ENCODE results near the gene ROBO4. TPM values are rescaled to one million over a fixed set of nuclear protein-coding genes. Genes with fewer than 3 reads are reported as not detected.

Gene ROBO4
- total and polyA plus RNA-seq, 2 of the 13 experiments (the other 11 are each of a cell fraction or from before 2014, with no cell fraction given) = 0.07 to 1.1 TPM

GRCh38 chr11:124934862-124935547, 37.3 kb upstream of the ROBO4 start (continued):
- TF ChIP-seq ZNF484 (CRISPR knock-in tag; IDR thresholded peaks at IDR 0.05; ENCODE audit: borderline replicate concordance, low read depth) = no peak
- no peak for TF ChIP-seq PHB2 (IDR thresholded peaks at IDR 0.05; ENCODE audit: partially characterized antibody)
- no peak for TF ChIP-seq MXD1 (CRISPR knock-in tag; IDR thresholded peaks at IDR 0.05)
- TF ChIP-seq NCOR1 (IDR thresholded peaks at IDR 0.05; ENCODE audit: borderline replicate concordance, low read length) = peak; percentile 52; the same call in 1 of the 2 replicates
- TF ChIP-seq ZNF562 (CRISPR knock-in tag; IDR thresholded peaks at IDR 0.05; ENCODE audit: borderline replicate concordance) = no peak
- no peak for TF ChIP-seq SRY (CRISPR knock-in tag; IDR thresholded peaks at IDR 0.05)
- TF ChIP-seq ZNF10 (CRISPR knock-in tag; IDR thresholded peaks at IDR 0.05; ENCODE audit: borderline replicate concordance, low read depth) = no peak
- TF ChIP-seq SOX13 (IDR thresholded peaks at IDR 0.05) = no peak
- no peak for TF ChIP-seq SOX13 (CRISPR knock-in tag; conservative IDR thresholded peaks at IDR 0.05 in 1 of 2, IDR thresholded peaks at IDR 0.05 in 1 of 2)
- no peak for TF ChIP-seq ZFP37 (CRISPR knock-in tag; IDR thresholded peaks at IDR 0.05; ENCODE audit: borderline replicate concordance)
- TF ChIP-seq CBX2 (IDR thresholded peaks at IDR 0.05; ENCODE audit: low read depth, low read length) = no peak
- TF ChIP-seq CBX2 (CRISPR knock-in tag; IDR thresholded peaks at IDR 0.05; ENCODE audit: low read depth) = no peak
- no peak for TF ChIP-seq ZSCAN21 (CRISPR knock-in tag; IDR thresholded peaks at IDR 0.05; ENCODE audit: borderline replicate concordance)
- TF ChIP-seq ZSCAN31 (CRISPR knock-in tag; IDR thresholded peaks at IDR 0.05; ENCODE audit: low read depth) = no peak
- no peak for TF ChIP-seq SP2 (CRISPR knock-in tag; IDR thresholded peaks at IDR 0.05)
- TF ChIP-seq SAFB2 (CRISPR knock-in tag; IDR thresholded peaks at IDR 0.05; ENCODE audit: borderline replicate concordance, low read depth) = no peak
- TF ChIP-seq HMGXB3 (CRISPR knock-in tag; IDR thresholded peaks at IDR 0.05; ENCODE audit: borderline replicate concordance) = 0 out of 2 replicates have a peak, but pooled peaks have one; percentile 30
- TF ChIP-seq ZNF18 (CRISPR knock-in tag; IDR thresholded peaks at IDR 0.05; ENCODE audit: insufficient replicate concordance) = no peak
- no peak for TF ChIP-seq LRRFIP1 (CRISPR knock-in tag; conservative IDR thresholded peaks at IDR 0.05)

All from HepG2 (cell line).